GM18858 (cell line): ENCODE measurements around the gene HPS1.

ENCODE experiments used
- ATAC-seq: cut with Tn5 transposase; IDR thresholded peaks from one replicate; pipeline ENCODE4 v1.9.1; 2021; ENCODE audit not compliant: unreplicated experiment

The HPS1 gene

GRCh38 chr10:98446661-98447221 lies at the start of gene HPS1:
TSS of gene HPS1 (minus strand) at chr10:98446935. CDS start at chr10:98443240, 3,695 bp downstream.
- ATAC-seq = peak; percentile 80

DNA sequence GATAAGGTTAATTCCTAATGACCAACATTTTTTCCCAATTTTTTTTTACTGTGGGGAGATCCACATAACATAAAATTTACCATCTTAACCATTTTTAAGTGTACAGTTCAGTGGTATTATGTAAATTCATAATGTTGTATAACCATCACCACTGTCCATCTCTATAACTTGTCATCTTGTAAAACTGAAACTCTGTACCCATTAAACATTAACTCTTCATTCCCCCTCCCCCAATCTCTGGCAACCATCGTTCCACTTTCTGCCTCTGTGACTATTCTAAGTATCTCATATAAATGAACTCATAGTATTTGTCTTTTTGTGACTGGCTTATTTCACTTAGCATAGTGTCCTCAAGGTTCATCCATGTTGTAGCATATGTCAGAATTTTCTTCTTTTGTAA lies 46.0 kb upstream of the HPS1 start:
- no peak for ATAC-seq

DNA sequence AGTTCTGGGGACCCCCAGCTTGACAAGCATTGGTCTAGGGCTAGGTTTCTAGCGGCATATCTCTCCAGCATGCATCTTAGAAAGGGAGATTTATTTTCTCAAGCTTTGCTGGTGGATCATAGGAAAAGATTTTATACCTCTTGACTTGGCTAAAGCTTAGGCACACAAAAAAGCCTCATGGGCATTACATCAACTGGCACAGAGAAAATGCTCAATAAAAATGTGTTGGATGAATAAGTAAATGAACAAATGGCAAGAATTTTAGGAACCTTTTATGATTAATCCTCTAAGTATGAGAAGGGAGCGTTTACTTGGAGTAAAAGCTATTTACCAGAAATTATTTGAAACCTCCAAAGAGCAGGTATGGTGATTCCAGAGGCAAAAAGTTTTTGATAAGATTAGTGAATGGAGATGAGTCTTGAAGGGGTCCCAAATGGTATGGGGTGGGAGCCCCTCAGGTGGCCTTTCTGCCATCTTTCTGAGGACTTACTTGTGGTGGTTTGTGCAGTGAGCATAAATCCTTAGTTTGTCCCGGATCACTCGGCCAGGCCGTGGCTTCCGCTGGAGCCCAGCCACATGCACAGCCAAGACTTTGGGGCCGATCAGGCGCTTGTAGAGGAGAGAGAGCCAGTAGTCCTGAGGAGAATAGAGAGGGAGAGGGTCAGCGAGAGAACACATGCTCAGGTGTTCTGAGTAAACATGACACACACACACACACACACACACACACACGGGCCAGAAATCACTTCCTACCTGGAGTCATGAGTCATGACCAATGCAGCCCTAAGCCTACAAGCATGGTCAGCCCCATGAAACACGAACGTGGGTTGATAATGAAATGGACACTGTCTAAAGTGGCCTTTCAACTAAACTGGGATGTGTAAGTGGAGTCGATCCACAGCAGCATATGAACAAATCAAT lies 43.1 kb upstream of the HPS1 start:
- ATAC-seq = no peak

GRCh38 chr10:98488669-98489430 lies 42.1 kb upstream of the HPS1 start:
- ATAC-seq = no peak

DNA sequence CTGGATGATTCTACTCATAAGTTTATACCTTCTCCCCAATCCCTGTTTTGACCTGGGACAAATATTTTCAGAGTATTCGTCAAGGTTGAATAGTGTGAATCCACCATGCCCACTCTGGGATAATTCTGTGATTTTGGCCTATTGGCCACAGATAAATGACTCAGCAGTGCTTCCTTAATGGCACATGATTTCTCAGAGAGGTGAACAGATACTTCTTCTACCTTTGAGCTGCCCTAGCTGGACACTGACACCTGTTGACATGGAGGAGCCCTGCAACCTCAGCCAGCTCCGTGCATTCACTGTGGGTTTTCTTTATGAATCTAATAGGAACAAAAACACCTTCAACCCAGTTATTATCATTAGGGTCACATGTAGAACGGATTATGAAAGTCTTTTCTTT lies 40.9 kb upstream of the HPS1 start:
- no peak for ATAC-seq

DNA sequence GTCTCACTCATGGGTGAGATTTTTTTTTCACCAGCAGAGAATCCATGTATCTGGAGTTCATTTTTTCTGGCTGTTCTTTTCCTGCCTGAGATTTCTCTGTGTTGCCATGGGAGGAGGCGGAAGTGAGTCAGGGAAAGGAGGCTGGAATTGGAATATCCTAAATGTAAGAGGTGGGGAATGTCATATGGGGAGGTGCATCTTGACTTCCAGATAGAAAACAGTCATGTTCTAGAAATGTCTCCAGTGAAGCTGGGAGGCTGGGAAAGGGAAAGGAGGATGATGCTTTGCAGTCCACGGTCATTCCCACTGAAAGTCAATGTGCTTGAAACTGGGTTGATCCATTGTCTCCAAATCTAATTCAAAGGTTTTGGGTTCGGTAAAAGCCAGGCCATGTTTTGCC lies 39.7 kb upstream of the HPS1 start:
- no peak for ATAC-seq

- ATAC-seq = no peak
These were observed 39.2 kb upstream of the HPS1 start for GRCh38 chr10:98485959-98486358.

- no peak for ATAC-seq
These were observed 36.9 kb upstream of the HPS1 start for GRCh38 chr10:98483658-98484057.

DNA sequence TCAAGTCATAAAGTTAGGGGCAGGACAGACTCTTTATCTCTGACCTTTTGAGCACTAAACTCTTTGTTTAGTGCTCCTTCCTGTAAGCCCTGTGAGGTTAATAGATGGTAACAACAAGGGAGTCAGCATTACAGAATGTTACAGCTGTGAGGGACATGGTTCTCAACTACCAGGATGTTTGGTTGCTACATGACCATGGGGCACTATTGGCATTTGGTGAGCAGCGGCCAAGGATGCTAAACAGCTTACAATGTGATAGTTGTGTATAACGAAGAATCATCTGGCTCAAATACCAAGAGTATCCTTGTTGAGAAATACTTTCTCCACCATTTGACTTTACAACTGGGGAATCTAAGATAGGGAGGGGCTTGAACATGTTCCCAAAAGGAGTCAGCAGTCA lies 35.4 kb upstream of the HPS1 start:
- no peak for ATAC-seq

GRCh38 chr10:98481404-98481945 lies 34.7 kb upstream of the HPS1 start:
- no peak for ATAC-seq

GRCh38 chr10:98478430-98479222 lies 31.9 kb upstream of the HPS1 start:
- ATAC-seq = no peak

DNA sequence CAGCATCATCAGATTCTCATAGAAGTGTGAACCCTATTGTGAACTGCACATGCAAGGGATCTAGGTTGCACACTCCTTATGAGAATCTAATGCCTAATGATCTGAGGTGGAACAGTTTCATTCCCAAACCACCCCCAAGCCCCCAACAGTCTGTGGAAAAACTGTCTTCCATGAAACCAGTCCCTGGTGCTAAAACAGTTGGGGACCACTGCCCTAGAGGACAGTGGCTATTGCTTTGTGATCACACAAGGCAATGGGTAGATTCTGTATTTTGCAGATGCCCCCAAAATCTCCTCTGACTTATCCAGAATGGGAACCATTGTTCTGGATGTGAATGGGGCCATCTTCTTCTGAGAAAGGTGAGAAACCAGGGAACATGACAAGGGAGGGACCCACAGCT lies 31.1 kb upstream of the HPS1 start:
- ATAC-seq = no peak

GRCh38 chr10:98474628-98475027 lies 27.9 kb upstream of the HPS1 start:
- no peak for ATAC-seq

DNA sequence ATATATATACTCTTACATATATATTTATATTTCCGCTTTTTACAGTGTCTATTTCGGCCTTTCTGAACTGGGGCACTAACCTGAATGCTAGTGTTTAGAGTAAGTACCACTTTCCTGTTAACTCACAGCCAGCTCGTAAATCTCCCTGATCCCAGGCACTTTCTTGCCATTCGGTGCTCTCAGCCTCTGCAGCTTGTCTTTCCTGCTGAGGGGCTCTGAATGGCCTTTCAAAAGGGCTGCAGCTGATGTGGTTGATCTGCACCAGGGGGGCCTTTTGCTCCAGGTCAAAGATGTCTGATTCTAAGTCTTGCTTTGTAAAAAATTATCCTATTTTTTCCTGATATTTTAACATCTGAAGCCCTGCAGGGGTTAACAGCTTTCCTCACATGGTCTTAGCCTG lies 25.5 kb upstream of the HPS1 start:
- no peak for ATAC-seq

- ATAC-seq = no peak
These were observed 24.1 kb upstream of the HPS1 start for GRCh38 chr10:98470850-98471249.

DNA sequence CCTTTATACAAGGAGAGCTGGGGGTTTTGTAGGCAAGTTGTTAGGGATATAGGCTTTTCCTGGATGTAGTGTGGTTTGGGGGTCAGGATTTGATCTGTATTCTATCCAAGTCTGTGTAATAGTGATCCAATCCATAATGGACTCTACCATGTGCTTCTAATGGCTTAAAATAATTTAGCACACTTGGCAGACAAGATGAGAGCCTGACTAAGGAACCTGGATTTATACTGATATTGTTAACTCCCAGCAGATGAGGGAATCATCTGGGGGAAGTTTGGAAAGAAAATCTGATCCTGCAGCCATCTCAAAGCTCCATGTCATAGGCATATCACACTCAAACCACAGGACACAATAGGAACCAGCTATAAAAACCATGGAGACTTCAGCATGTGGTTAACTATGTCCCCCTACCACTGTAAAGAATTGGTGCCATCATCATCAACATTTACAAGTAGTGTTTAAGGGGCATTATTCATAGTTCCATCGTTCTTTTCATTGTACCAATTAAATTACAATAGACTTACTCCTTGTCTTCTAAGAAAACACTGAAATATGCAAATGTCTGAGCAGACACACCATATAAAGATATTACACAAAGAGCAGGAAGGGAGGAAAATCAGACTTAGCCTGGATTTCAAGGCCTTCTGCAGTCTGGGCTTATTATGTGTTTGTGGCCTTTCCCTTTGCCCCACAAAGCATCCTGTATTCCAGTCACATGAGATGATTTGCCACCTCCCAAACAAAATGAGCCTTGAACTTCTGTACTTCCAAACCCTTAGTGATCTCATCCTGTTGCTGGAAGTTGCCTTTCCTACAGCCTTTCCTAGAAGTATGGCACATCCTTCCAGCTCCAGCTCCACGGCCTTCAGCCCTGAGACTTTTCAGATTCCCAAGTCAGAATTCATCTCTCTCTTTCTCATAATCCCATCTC lies 22.5 kb upstream of the HPS1 start:
- ATAC-seq = no peak

DNA sequence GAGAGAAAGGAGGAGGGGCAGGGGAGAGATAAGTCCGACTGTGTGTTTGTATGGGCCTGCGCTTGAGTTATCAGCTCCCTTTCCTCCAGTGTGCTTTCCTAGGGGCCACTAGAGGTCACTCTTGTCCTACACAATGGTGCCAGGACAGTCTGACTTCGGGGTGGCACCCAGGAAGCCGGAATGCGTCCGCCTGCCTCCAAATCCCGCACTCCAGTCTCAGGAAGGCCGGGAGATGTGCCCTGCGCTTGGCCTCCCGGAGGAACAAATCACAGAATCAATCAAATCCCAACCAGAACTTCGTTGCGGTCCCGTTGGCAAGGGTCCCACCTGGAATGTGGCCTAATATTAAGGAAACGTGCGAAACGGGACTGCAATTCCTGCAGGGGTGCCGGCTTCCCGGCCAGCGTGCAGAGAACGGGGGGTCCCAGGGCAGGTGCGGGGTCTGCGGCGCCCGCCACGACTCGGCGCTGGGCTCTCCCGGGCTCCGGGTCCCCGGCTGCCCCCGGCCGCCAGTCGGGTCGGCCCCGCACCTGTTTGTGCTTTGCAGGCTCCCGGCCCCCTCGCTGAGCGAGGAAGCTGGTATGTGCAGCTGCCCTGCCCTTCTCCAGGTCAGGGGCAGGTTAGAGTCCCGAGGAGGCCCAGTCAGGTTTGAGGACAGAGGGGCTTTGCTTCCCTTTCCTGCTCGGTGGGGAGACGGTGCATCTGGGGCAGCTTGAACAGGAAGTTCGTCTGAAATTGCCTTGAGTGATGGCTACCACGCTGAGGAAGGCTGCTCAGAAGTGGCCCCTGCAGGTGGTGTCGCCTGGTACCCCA lies 21.0 kb upstream of the HPS1 start:
- peak; percentile 91 for ATAC-seq

GRCh38 chr10:98466861-98467505 lies 20.2 kb upstream of the HPS1 start:
- ATAC-seq = no peak
